Smooth muscle cell (in vitro differentiated cells): ENCODE data around the gene ARMC2. TPM values are rescaled to one million over a fixed set of nuclear protein-coding genes. Genes with fewer than 3 reads are reported as not detected.
A peak's percentile ranks its signal among the peaks of the same experiment; 100 is the strongest.

Source experiments
- DNase-seq: peaks from one replicate; lab custom pipeline; 2025; ENCODE audit not compliant: unreplicated experiment; lab: John Stamatoyannopoulos, UW
- H2AFZ ChIP-seq: fragments of 200-600 bp; sonication (generic); 2 replicates; pipeline ENCODE4 v1.6.0; 2016; ENCODE audit warnings: antibody characterized with exemption, low read depth, mild to moderate bottlenecking
- H3F3A ChIP-seq: fragments of 200-600 bp; sonication (generic); 2 replicates; pipeline ENCODE4 v1.6.0; 2017; ENCODE audit warnings: antibody characterized with exemption, low read depth
- H3K27ac ChIP-seq: fragments of 200-600 bp; sonication (generic); 2 replicates; pipeline ENCODE4 v1.5.1; 2016; ENCODE audit warnings: low read depth, mild to moderate bottlenecking
- H3K27me3 ChIP-seq: fragments of 200-600 bp; sonication (generic); 2 replicates; pipeline ENCODE4 v1.6.1; 2016; ENCODE audit warnings: low read depth, mild to moderate bottlenecking
- H3K36me3 ChIP-seq: fragments of 200-600 bp; sonication (generic); 2 replicates; pipeline ENCODE4 v1.5.1; 2016; ENCODE audit warnings: low read depth
- H3K4me1 ChIP-seq: fragments of 200-600 bp; sonication (generic); 2 replicates; pipeline ENCODE4 v1.5.1; 2016; ENCODE audit warnings: low read depth
- H3K4me2 ChIP-seq: fragments of 200-600 bp; sonication (generic); 2 replicates; pipeline ENCODE4 v1.6.0; 2016; ENCODE audit warnings: mild to moderate bottlenecking
- H3K4me3 ChIP-seq: fragments of 200-600 bp; sonication (generic); 2 replicates; pipeline ENCODE4 v1.5.1; 2016; ENCODE audit warnings: mild to moderate bottlenecking
- H3K79me2 ChIP-seq: fragments of 200-600 bp; sonication (generic); 2 replicates; pipeline ENCODE4 v1.6.0; 2016; ENCODE audit warnings: low read depth, mild to moderate bottlenecking
- H3K9ac ChIP-seq: fragments of 200-600 bp; sonication (generic); 2 replicates; pipeline ENCODE4 v1.6.0; 2016; ENCODE audit warnings: low read depth
- H3K9me3 ChIP-seq: fragments of 200-600 bp; sonication (generic); replicated peaks from 2 replicates; pipeline ENCODE4 v1.5.1; 2016; ENCODE audit warnings: low read depth
- H4K20me1 ChIP-seq: fragments of 200-600 bp; sonication (generic); 2 replicates; pipeline ENCODE4 v1.6.0; 2016; ENCODE audit warnings: low read depth
- WGBS: methylation state at CpG from one replicate; pipeline ENCODE4 v1.1.7; 2016; ENCODE audit warnings: low lambda C conversion rate; 5-methylcytosine and 5-hydroxymethylcytosine counted together
- polyA plus RNA-seq: library from polyadenylated mRNA; unstranded; fragments of >200 nt; fragmentation: Nextera tagmentation; extraction: Ambion mirVana; gene quantifications from 2 replicates; pipeline ENCODE4 v1.2.1, GENCODE V29; 2016
- total RNA-seq: library from RNA; depleted of rRNA; stranded (reverse); fragments of >200 nt; gene quantifications from 2 replicates; pipeline ENCODE4 v1.2.3, GENCODE V29; 2014
- TF ChIP-seq, protein P1 (sequence below): fragments of 200-600 bp; sonication (generic); IDR thresholded peaks from 2 replicates; pipeline ENCODE4 v1.5.1; 2017; ENCODE audit warnings: borderline replicate concordance, mild to moderate bottlenecking, antibody characterized with exemption; ENCODE audit not compliant: insufficient read depth, poor library complexity, severe bottlenecking

ARMC2 gene
- total and polyA plus RNA-seq, 2 experiments from 2014 or later, result 2.0 to 2.6 TPM

GRCh38 chr6:108942556-108943492 is 94.6 kb downstream of the ARMC2 start:
- Histone ChIP-seq H3K4me1 (peaks cover 9% of the 10 kb centered on the region), H2AFZ (peak overlapping the region; percentile 10), H3K4me3 (no peak overlapping the region), H4K20me1 (no peaks in the 10 kb centered on the region), H3K36me3 (no peaks in the 10 kb centered on the region), H3K27me3 (no peaks in the 10 kb centered on the region), H3K9ac (no peak overlapping the region), H3K27ac (peak overlapping the region; percentile 95), H3K4me2 (no peak overlapping the region), H3F3A (peaks cover 17% of the 10 kb centered on the region), H3K79me2 (no peaks in the 10 kb centered on the region), H3K9me3 (no peaks in the 10 kb centered on the region)
- TF ChIP-seq, protein P1, sequence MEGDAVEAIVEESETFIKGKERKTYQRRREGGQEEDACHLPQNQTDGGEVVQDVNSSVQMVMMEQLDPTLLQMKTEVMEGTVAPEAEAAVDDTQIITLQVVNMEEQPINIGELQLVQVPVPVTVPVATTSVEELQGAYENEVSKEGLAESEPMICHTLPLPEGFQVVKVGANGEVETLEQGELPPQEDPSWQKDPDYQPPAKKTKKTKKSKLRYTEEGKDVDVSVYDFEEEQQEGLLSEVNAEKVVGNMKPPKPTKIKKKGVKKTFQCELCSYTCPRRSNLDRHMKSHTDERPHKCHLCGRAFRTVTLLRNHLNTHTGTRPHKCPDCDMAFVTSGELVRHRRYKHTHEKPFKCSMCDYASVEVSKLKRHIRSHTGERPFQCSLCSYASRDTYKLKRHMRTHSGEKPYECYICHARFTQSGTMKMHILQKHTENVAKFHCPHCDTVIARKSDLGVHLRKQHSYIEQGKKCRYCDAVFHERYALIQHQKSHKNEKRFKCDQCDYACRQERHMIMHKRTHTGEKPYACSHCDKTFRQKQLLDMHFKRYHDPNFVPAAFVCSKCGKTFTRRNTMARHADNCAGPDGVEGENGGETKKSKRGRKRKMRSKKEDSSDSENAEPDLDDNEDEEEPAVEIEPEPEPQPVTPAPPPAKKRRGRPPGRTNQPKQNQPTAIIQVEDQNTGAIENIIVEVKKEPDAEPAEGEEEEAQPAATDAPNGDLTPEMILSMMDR, result no peak
- 78% methylated on average over 9 of the region's 9 CpGs for WGBS
- no peak for DNase-seq

GRCh38 chr6:108944071-108944470 is 95.8 kb downstream of the ARMC2 start:
- no peaks in the 10 kb centered on the region for H4K20me1 ChIP-seq
- peaks cover 15% of the 10 kb centered on the region for H3K4me1 ChIP-seq
- H3F3A ChIP-seq, result peaks cover 17% of the 10 kb centered on the region
- peak overlapping the region; percentile 42 for H2AFZ ChIP-seq
- H3K4me3 ChIP-seq, result no peak overlapping the region
- peak overlapping the region; percentile 95 for H3K27ac ChIP-seq
- WGBS, result 89% methylated on average over 1 of the region's 1 CpG
- no peaks in the 10 kb centered on the region for H3K9me3 ChIP-seq
- no peaks in the 10 kb centered on the region for H3K79me2 ChIP-seq
- TF ChIP-seq, protein P1, result no peak
- H3K4me2 ChIP-seq, result peak overlapping the region; percentile 81
- H3K9ac ChIP-seq, result peak overlapping the region; percentile 10
- no peaks in the 10 kb centered on the region for H3K36me3 ChIP-seq
- DNase-seq, result no peak
- H3K27me3 ChIP-seq, result no peaks in the 10 kb centered on the region

GRCh38 chr6:108944707-108945680 is 96.8 kb downstream of the ARMC2 start:
- Histone ChIP-seq H3K4me2 (peak overlapping the region; percentile 81), H4K20me1 (no peaks in the 10 kb centered on the region), H3F3A (peaks cover 17% of the 10 kb centered on the region), H3K79me2 (no peaks in the 10 kb centered on the region), H3K4me1 (peaks cover 15% of the 10 kb centered on the region), H3K4me3 (peak overlapping the region; percentile 18), H2AFZ (peak overlapping the region; percentile 42), H3K27ac (peak overlapping the region; percentile 95), H3K9ac (peak overlapping the region; percentile 77), H3K27me3 (no peaks in the 10 kb centered on the region), H3K9me3 (no peaks in the 10 kb centered on the region), H3K36me3 (no peaks in the 10 kb centered on the region)
- DNase-seq, result no peak
- TF ChIP-seq, protein P1, result no peak
- 26% methylated on average over 12 of the region's 12 CpGs for WGBS
